Breast epithelium (tissue), 4 donors: ENCODE data around the gene FMNL2. TPM values are rescaled to one million over a fixed set of nuclear protein-coding genes. Genes with fewer than 3 reads are reported as not detected.

ENCODE experiments used
- DNase-seq, 2 donors: peaks; one replicate each; pipeline ENCODE4 v3.0.0-alpha.2; 2019; ENCODE audit warnings: low spot score in 2 of 2
- H3K27ac ChIP-seq, 2 donors: fragments of 200-600 bp; sonication (generic) in 1 of 2; one replicate each; pipeline ENCODE4 v1.5.1; 2016 to 2019; ENCODE audit warnings: mild to moderate bottlenecking in 1 of 2
- H3K27me3 ChIP-seq, 2 donors: fragments of 200-600 bp; sonication (generic) in 1 of 2; one replicate each; pipeline versions ENCODE4 v1.5.1 to v1.6.0; 2017 to 2019; ENCODE audit warnings: control low read depth in 1 of 2, mild to moderate bottlenecking in 1 of 2
- H3K36me3 ChIP-seq: fragments of 200-600 bp; one replicate; pipeline ENCODE4 v1.5.1; 2019
- H3K4me1 ChIP-seq, 2 donors: fragments of 200-600 bp; sonication (generic); one replicate each; pipeline ENCODE4 v1.5.1; 2016 to 2019; ENCODE audit warnings: control low read depth in 1 of 2
- H3K4me3 ChIP-seq, 3 donors: fragments of 200-600 bp; sonication (generic); 1 replicate in 2 of 3; 2 replicates in 1 of 3; pipeline ENCODE4 v1.5.1; 2016 to 2019; ENCODE audit warnings: mild to moderate bottlenecking in 3 of 3, moderate library complexity in 2 of 3
- H3K9me3 ChIP-seq, 2 donors: fragments of 200-600 bp; sonication (generic) in 1 of 2; one replicate each; pipeline ENCODE4 v1.5.1; 2016 to 2019; ENCODE audit warnings: control low read depth in 1 of 2
- CTCF ChIP-seq, 3 donors: fragments of 450-650 bp; IDR thresholded peaks; one replicate each; pipeline ENCODE4 v1.5.1; 2016 to 2017; ENCODE audit warnings: antibody characterized with exemption in 3 of 3, mild to moderate bottlenecking in 3 of 3, moderate library complexity in 3 of 3
- POLR2A ChIP-seq: fragments of 450-650 bp; IDR thresholded peaks from one replicate; pipeline ENCODE4 v1.6.1; 2016; ENCODE audit warnings: antibody characterized with exemption, mild to moderate bottlenecking, moderate library complexity
- POLR2AphosphoS5 ChIP-seq, 3 donors: sonication (generic); formaldehyde crosslinking; IDR thresholded peaks; one replicate each; pipeline ENCODE4 v1.6.1; 2017; ENCODE audit warnings: antibody characterized with exemption in 3 of 3
- intact Hi-C: fragments of 100-400 bp; cut with DNase I; formaldehyde crosslinking; loops from one replicate; pipeline ENCODE4 v1.15.1; 2023; ENCODE audit warnings: low total_unique reads
- total RNA-seq, 3 donors: library from RNA; depleted of rRNA; stranded (reverse); fragments of >200 nt; gene quantifications; one replicate each; pipeline ENCODE4 v1.1.0, GENCODE V29; 2016

The FMNL2 gene
- total RNA-seq, 3 donors from 2014 or later = 36.1 to 78.1 (median 40.0) TPM

GRCh38 chr2:152354069-152354755, 19.2 kb downstream of the FMNL2 start:
- no peaks in the 10 kb centered on the region for H3K27me3 ChIP-seq
- no peak overlapping the region for H3K4me3 ChIP-seq
- no peak overlapping the region for H3K27ac ChIP-seq
- H3K9me3 ChIP-seq = no peaks in the 10 kb centered on the region
- DNase-seq = no peak
- no peak for TF ChIP-seq POLR2A
- H3K4me1 ChIP-seq = no peaks in the 10 kb centered on the region
- H3K36me3 ChIP-seq = no peaks in the 10 kb centered on the region
- intact Hi-C loops = loop anchor here (2.0 kb wide), 1 partner anchor 21 kb away; no protein-coding TSS in a partner anchor

- no peak overlapping the region for H3K27ac ChIP-seq
These were observed 19.9 kb downstream of the FMNL2 start for GRCh38 chr2:152354909-152355308.

GRCh38 chr2:152355409-152355831, 20.4 kb downstream of the FMNL2 start:
- no peaks in the 10 kb centered on the region for H3K27me3 ChIP-seq
- H3K9me3 ChIP-seq = no peaks in the 10 kb centered on the region
- no peak for DNase-seq
- no peaks in the 10 kb centered on the region for H3K36me3 ChIP-seq
- intact Hi-C loops = loop anchor here (2.0 kb wide), 1 partner anchor 23 kb away; no protein-coding TSS in a partner anchor
- TF ChIP-seq POLR2A (no peak), CTCF (IDR thresholded peaks at IDR 0.05) (no peak), POLR2AphosphoS5 (IDR thresholded peaks at IDR 0.05) (no peak)
- H3K27ac ChIP-seq = no peak overlapping the region
- no peaks in the 10 kb centered on the region for H3K4me1 ChIP-seq
- no peak overlapping the region for H3K4me3 ChIP-seq

More at GRCh38 chr2:152354909-152355308, 19.9 kb downstream of the FMNL2 start:
- Histone ChIP-seq H3K27me3 (no peaks in the 10 kb centered on the region), H3K9me3 (no peaks in the 10 kb centered on the region), H3K4me3 (no peak overlapping the region), H3K4me1 (no peaks in the 10 kb centered on the region), H3K36me3 (no peaks in the 10 kb centered on the region)
- intact Hi-C loops = loop anchor here (2.0 kb wide), 1 partner anchor 22 kb away; no protein-coding TSS in a partner anchor
- no peak for DNase-seq
- TF ChIP-seq POLR2A = no peak
- TF ChIP-seq POLR2AphosphoS5 (IDR thresholded peaks at IDR 0.05) = no peak
- no peak for TF ChIP-seq CTCF (IDR thresholded peaks at IDR 0.05)

GRCh38 chr2:152359573-152360363, 24.8 kb downstream of the FMNL2 start:
- TF ChIP-seq POLR2A (no peak), POLR2AphosphoS5 (IDR thresholded peaks at IDR 0.05) (no peak), CTCF (IDR thresholded peaks at IDR 0.05) (no peak)

GRCh38 chr2:152363936-152364335, 29.0 kb downstream of the FMNL2 start:
- H3K4me1 ChIP-seq = no peaks in the 10 kb centered on the region
- intact Hi-C loops = no loop called here
- no peak for DNase-seq

More at GRCh38 chr2:152359573-152360363, 24.8 kb downstream of the FMNL2 start:
- no peak overlapping the region for H3K27ac ChIP-seq
- H3K36me3 ChIP-seq = no peaks in the 10 kb centered on the region
- no peak overlapping the region for H3K4me3 ChIP-seq
- intact Hi-C loops = no loop called here
- no peaks in the 10 kb centered on the region for H3K4me1 ChIP-seq
- H3K27me3 ChIP-seq = no peaks in the 10 kb centered on the region
- DNase-seq = no peak
- no peaks in the 10 kb centered on the region for H3K9me3 ChIP-seq

More at GRCh38 chr2:152363936-152364335, 29.0 kb downstream of the FMNL2 start:
- Histone ChIP-seq H3K27ac (no peak overlapping the region), H3K36me3 (no peaks in the 10 kb centered on the region), H3K27me3 (no peaks in the 10 kb centered on the region), H3K9me3 (no peaks in the 10 kb centered on the region), H3K4me3 (no peak overlapping the region)
- TF ChIP-seq POLR2A (no peak), POLR2AphosphoS5 (IDR thresholded peaks at IDR 0.05) (no peak), CTCF (IDR thresholded peaks at IDR 0.05) (no peak)
